GM21381 (cell line): ENCODE results near the gene ZBTB20.

Source experiments
- ATAC-seq: cut with Tn5 transposase; IDR thresholded peaks from one replicate; pipeline ENCODE4 v1.9.1; 2021; ENCODE audit warnings: mild to moderate bottlenecking, moderate library complexity; ENCODE audit not compliant: unreplicated experiment

Gene ZBTB20

GRCh38 chr3:114427285-114428043 lies 719.6 kb downstream of the ZBTB20 start:
- no peak for ATAC-seq

DNA sequence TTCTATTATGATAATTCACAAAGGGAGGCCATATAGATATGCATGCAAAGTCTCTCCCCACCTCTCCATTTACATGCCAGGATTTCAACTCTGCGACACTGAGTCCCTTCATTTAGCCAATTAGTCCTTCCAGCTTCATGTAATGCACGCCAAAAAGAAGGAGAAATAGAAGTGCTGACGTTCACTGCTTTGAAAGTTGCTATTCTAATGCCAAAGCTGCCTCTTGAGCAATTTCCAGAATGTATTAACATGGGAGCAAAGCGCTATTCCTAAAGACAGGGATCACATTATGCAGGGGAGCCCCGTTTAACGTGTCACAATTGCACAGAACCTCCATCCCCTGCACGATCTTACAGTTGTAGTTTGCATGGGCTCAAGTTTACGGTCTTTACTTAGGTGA lies 722.8 kb downstream of the ZBTB20 start:
- ATAC-seq = no peak

GRCh38 chr3:114421204-114421603 lies 725.9 kb downstream of the ZBTB20 start:
- no peak for ATAC-seq

DNA sequence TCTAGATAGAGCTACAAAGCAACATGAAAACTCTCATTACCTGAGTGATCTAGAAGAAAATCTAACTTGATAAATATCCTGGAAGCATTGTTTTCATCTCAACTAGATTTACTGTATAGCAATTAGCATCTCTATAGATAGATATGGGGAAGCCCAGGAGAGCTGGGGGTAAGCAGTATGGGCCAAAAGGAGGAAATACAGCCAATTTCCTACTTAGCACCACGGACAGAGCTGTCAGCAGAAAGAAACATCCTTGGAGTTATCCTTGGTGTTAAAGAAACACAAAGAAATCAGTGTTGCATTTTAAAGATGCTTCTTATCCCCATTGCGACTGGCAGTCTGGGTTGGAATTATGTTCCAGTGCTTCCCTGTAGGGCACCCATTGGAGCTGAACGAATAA lies 727.0 kb downstream of the ZBTB20 start:
- no peak for ATAC-seq

DNA sequence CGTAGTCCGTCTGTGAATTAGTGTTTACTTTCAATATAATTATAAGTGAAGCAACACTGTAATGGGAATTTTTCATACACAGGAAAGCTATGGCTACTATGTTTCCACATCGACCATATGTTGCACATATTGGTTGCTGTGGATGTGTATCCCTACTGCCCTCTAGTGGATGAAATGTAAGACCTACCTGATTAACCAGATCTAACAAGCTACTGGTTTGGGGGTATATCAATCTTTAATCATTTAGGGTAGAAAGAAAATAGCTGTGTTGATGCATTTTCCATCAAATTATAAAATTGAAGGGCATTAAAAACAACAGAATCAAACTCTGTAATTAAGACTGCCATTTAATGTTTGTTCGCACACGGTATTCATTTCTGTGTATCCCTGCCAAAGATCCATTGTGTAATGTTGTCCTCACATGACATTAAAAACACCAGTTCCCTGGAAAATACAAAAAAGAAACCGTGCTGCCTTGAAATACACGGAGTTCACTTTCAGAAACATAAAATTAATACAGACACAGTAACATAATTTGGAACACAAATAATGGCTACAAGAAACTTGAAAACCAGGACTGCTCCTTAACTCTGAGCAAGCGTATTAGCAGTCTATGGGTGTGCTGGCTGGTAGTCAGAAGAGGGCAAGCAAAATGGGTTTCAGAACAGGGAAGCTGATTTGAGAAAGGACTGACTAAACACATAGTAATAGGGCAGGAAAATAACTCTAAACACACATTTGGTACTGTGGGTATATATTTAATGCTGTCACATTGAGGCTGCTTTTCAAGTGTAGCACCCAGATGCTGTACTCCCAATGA lies 728.2 kb downstream of the ZBTB20 start:
- peak; percentile 71 for ATAC-seq

GRCh38 chr3:114418107-114418506 lies 729.0 kb downstream of the ZBTB20 start:
- ATAC-seq = peak; percentile 78

DNA sequence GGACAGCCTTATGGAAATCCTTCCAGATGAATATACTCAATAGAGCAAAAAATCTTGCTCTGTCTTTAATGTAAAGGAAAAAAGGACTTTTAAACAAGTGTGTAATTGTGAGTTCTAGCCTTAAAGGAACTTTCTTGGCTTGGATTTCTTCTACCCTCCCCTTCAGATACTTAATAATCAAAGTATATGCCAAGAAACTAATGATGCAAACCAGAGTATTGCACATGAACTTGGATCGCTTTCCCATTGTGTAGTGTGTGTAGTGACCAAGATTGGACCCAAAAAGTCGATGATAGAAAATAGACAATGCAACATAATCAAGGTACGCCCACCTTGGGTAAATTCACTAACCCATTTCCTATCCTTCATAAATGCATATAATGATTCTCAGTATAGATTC lies 729.4 kb downstream of the ZBTB20 start:
- ATAC-seq = no peak

- ATAC-seq = no peak
Measured at GRCh38 chr3:114417265-114417664, 729.8 kb downstream of the ZBTB20 start.

DNA sequence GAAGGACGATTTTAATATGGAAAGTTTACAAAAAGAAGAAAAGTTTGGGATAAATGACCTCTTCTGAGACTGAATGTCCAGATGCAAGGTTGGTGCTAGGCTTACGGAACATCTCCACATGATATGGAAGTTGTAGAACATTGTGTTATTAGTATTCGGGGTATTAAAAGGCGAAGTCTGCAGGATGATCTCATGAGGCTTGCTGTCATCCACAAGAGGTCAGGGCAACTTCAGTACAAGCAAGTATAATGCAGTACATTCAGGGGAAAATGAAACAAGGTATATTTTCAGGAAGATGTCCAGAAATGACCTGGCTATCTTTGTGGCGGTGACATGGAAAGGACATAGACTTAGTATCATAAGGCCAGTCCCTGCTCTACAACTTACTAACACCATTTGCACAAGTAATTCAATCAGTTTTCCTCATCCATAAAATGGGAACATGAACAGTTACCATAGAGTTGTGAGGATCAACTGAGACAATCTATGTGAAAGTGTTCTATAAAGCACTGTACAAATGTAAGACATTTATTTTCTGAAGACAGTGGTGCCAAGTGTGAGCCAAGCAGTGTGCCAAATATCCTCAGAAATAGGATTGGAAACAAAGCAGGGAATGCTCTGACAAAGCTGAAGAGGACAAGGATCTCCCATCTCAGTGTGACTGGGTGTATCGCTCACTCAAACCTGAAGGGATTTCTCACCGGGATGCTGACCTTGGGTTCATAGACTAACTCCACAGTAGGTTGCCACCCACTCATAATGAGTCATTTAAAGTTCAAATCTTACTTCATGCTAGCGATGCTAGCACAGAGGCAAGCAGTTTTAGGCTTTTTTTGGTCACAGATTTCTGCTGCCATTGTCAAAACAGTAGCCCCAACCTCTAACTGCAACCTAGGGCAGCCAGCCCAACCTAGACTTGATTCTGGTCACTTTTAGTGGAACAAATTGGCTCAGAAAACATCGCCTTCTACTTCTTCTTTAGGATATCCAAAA lies 735.0 kb downstream of the ZBTB20 start:
- ATAC-seq = peak; percentile 57

DNA sequence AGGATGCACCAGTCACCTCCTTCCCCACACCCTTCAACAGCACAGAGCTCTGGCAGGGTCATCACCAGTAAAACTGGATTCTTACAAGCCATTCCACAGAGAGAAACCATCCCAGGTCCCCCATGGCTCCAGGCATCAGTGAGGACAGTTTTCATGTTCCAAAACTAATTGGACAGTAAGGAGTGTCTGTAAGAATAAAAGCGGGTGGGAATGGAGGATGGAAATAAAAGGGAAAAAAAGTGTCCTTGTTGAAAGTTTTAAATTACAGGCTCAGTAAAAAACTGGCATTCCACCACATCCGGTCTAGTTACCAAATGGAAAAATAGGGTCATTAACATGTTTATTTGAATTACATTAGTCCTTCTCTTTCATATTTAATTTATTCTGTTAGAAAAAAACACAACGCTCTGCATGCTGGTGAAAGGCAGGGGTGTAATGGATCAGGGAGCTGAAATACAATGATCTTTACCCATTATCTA lies 735.9 kb downstream of the ZBTB20 start:
- no peak for ATAC-seq

DNA sequence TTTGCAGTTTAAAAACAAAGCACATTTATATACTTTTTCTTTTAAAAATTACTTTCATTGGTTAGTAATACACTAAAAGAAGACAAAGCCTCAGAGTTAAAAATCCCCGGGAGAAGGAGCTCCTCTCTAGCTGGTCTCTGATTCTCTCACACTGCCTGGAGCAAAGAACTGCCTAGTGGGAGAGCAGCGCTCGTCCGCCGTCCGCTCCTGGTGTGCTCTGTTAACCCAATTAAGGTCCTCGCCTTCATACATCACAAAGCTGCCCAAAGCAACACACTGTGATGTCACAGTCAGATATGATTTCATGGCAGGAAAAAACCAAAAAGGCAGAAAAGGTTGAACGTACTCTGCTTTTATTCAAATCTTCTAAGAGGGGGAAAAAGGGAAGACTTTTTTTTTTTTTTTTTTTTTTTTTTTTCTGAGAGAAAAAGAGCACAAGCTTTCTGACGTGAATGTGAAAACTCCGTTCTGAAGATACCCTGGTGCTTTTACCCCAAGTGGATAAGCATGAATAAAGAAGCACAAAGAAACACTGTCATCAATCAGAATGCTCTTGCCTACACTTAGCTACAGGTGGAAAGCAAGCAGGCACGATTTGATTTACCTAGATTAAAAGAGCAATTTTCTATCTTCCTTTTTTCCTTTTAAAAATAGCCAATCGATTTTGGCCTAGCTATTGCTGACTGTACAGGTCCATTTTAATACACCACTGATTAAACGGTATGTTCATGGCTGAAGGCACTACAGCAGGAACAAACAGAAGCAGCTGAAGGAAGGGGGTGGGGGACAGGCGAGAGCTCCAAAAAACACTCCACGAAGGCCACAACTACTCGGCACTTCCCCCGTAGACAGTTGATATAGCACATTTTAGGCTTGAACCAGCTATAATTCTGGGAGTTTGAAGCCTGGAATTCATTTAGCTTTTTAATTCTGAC lies 738.1 kb downstream of the ZBTB20 start:
- ATAC-seq = no peak

GRCh38 chr3:114406922-114407321 lies 740.2 kb downstream of the ZBTB20 start:
- no peak for ATAC-seq

DNA sequence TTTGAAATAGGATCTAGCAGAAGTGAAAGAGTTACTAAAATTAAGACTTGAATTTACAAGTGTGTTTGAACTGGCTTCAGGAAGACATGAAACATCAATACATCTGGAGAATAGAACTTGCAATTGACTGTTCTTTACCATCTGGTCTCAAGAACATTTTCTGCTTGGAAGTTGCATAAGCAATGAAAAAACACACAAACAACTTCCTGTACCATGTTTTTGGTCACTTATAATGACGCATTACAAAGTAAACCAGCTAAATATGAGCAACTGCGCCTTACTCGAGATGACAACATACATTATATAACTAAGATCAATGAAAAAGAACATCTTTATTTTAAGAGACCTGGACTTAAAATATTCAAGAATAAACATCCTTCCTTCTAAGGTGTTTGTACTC lies 740.8 kb downstream of the ZBTB20 start:
- ATAC-seq = no peak

DNA sequence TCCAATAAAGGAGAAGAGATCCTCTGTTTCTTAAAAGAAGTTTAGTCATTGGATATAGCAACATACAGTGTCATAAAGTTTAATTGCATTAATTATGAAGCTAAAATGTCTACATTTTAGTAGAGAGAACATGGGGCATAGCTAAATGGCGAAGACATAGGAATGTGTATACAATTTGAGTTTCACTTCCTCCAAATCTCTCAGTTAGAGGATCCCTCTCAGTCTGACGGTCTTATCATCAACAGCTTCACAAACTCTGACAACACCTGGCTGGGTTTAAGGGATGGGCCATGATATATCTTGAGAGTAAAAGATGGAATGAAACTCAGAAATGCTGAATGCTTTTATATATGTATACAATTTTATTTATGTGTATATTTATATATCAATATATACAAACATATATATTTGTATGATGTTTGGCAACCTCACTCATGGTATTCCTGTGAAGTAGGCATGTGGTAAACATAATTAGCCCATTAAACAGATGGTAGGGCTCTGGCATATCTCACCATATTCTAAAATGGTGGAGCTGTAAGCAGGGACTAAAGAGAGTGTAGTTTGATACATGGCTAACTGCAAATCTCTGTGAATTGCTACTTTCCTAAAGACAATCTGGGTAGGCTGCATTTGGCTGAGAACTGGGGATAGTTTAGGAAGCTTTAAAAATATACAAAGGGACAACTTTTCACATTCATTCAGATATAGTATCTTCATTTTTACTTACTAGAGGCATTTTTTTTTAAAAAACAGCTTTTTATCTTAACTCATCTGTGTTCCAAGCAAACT lies 741.7 kb downstream of the ZBTB20 start:
- ATAC-seq = no peak

DNA sequence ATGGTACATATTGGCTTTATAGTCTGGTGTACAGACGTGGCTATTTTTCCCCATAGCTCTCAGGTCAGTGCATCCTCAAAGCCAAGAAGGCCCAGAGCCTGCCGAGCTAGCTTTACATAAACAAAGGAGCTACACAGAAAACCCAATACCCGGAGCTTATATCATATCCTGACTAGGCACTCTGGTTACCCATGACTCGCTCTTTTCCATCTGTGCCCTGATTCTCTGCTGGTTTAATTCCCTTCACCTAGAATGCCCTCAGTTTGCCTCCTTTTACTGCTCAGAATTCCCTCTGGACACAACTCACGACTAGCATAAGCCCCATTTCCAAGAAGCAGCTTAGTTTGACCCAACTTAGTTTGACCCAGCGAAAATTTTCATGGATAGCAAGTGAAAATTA lies 742.5 kb downstream of the ZBTB20 start:
- no peak for ATAC-seq

GRCh38 chr3:114402838-114403237 lies 744.2 kb downstream of the ZBTB20 start:
- ATAC-seq = no peak

GRCh38 chr3:114401346-114401745 lies 745.7 kb downstream of the ZBTB20 start:
- ATAC-seq = no peak

DNA sequence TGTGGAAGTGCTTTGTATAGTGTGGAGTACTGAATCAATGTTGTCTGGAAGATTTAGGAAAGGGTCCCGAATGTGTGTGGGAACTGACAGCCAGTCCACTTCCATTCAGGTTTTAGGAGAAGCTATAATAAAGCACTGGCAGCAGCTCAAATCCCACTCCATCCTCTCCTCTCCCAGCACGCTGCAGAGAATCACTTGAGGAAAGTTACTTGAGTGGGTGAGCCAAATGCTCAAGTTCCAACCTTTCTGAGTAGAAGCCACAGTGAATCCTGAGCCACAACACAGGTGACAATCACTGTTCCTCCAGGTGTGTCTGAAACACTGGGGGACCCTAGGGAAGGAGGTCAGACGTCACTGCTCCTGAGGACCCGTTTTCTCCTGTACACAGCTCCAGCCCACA lies 746.7 kb downstream of the ZBTB20 start:
- ATAC-seq = no peak

GRCh38 chr3:114394551-114394950 lies 752.5 kb downstream of the ZBTB20 start:
- no peak for ATAC-seq
